MCF 10A (cell line): ENCODE data around the gene DRAM1. TPM values are rescaled to one million over a fixed set of nuclear protein-coding genes. Genes with fewer than 3 reads are reported as not detected.
"Not testable (repeated sequence)": the region's sequence is repeated elsewhere in the genome, so short reads cannot be mapped to it uniquely, and the experiment has no call there.

Source experiments
- BruUV-seq: library from RNA; stranded (reverse); fragments of 400-500 nt; replicated peaks from 2 replicates; lab custom pipeline; 2021; lab: Mats Ljungman, UMichigan
- CTCF ChIA-PET: fragments of 300-600 bp; sonication (Branson Sonifier 250); formaldehyde crosslinking; extraction: SDS; loops from one replicate; lab custom pipeline; 2021; ENCODE audit warnings: antibody characterized with exemption, inconsistent platforms; lab: Yijun Ruan, JAX
- POLR2A ChIA-PET: fragments of 300-600, 350-650 bp; sonication (Branson Sonifier 250); formaldehyde crosslinking; extraction: SDS; loops from one replicate; lab custom pipeline; 2020; ENCODE audit warnings: antibody characterized with exemption, inconsistent platforms; lab: Yijun Ruan, JAX
- DNase-seq: peaks from one replicate; pipeline ENCODE4 v3.0.0-alpha.2; 2018; ENCODE audit not compliant: unreplicated experiment
- H3K27ac Mint-ChIP-seq: one replicate; pipeline ENCODE4 v1.8.0; 2022; ENCODE audit warnings: mild to moderate bottlenecking, low read depth, mixed read lengths; ENCODE audit not compliant: unreplicated experiment
- H3K27me3 Mint-ChIP-seq: one replicate; pipeline ENCODE4 v1.8.0; 2022; ENCODE audit warnings: mixed read lengths; ENCODE audit not compliant: insufficient read depth, unreplicated experiment
- H3K36me3 Mint-ChIP-seq: one replicate; pipeline ENCODE4 v1.8.0; 2022; ENCODE audit warnings: mild to moderate bottlenecking, moderate library complexity, mixed read lengths; ENCODE audit not compliant: insufficient read depth, unreplicated experiment
- H3K4me1 Mint-ChIP-seq: one replicate; pipeline ENCODE4 v1.8.0; 2022; ENCODE audit warnings: mixed read lengths; ENCODE audit not compliant: insufficient read depth, unreplicated experiment
- H3K4me3 Mint-ChIP-seq: one replicate; pipeline ENCODE4 v1.8.0; 2022; ENCODE audit warnings: mild to moderate bottlenecking, moderate library complexity, mixed read lengths; ENCODE audit not compliant: unreplicated experiment
- H3K9me3 Mint-ChIP-seq: one replicate; pipeline ENCODE4 v1.8.0; 2022; ENCODE audit warnings: mixed read lengths; ENCODE audit not compliant: unreplicated experiment
- CTCF ChIP-seq: fragments of 200-600 bp; IDR thresholded peaks from one replicate; pipeline ENCODE4 v1.8.0; 2022; ENCODE audit warnings: antibody characterized with exemption, mild to moderate bottlenecking; ENCODE audit not compliant: unreplicated experiment
- intact Hi-C: fragments of 100-400 bp; cut with micrococcal nuclease; formaldehyde crosslinking; loops from 2 replicates; pipeline ENCODE4 v1.14.1; 2022
- total RNA-seq: library from RNA; stranded (reverse); gene quantifications from 2 replicates; pipeline ENCODE4 v1.2.3, GENCODE V29; 2022

DRAM1 gene
- total RNA-seq, 1 experiment from 2014 or later, result 8.7 TPM

DNA sequence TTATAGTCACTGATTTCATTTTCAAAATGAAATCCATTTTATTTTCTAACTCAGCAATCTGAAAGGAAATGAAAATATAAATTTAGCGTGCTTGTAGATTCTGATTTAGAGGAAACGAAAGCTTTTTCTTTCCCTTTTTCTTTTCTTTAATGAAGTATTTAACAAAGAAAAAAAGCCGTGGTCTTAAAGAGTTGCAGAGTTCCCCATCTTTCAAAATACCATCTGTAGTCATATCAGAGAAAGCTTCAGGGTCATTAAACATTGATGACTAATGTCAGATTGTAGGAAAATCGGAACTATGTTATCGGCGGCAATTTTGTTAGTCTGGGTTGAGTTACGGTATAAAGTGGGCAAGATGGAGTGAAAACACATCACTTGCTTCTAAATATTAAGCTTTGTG lies 32.3 kb downstream of the DRAM1 start:
- intact Hi-C loops, result no loop called here
- Mint-ChIP-seq H3K4me3 (no peak overlapping the region), H3K4me1 (no peaks in the 10 kb centered on the region), H3K27me3 (no peaks in the 10 kb centered on the region), H3K9me3 (no peaks in the 10 kb centered on the region), H3K36me3 (no peaks in the 10 kb centered on the region), H3K27ac (no peak overlapping the region)
- no TSS peak for BruUV-seq
- no peak for TF ChIP-seq CTCF
- POLR2A ChIA-PET, result interaction anchor here (0.7 to 1.1 kb wide), 2 partner anchors 17 to 152 kb away, joined by 3 to 4 read pairs; no protein-coding TSS in a partner anchor
- CTCF ChIA-PET, result no interaction called here
- no peak for DNase-seq

DNA sequence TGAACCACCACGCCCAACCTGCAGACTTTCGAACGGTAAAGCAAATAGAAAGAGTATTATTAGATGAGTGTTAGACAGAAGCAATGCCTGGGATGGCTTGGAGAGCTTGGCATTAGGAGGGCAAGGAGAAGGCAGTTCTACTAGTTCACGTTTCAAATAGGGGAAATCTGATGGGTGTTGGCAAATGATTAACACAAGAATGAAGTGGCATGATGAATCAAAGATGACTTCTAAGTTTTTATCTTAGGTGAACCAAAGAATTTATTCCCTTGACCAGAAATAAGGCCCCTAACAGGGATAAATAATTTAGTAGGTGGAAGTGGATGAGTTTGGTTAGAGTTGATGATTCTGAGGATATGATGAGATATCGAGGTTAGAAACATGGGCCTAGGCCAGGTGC lies 38.5 kb downstream of the DRAM1 start:
- H3K27me3 Mint-ChIP-seq, result no peaks in the 10 kb centered on the region
- no peaks in the 10 kb centered on the region for H3K36me3 Mint-ChIP-seq
- ChIA-PET CTCF (interaction anchor here (0.7 to 4.2 kb wide), 6 partner anchors 22 to 963 kb away, joined by 3 to 35 read pairs (median 4); no protein-coding TSS in a partner anchor), POLR2A (no interaction called here)
- BruUV-seq, result no TSS peak
- no peak overlapping the region for H3K4me3 Mint-ChIP-seq
- no peak for TF ChIP-seq CTCF
- no peak overlapping the region for H3K27ac Mint-ChIP-seq
- intact Hi-C loops, result loop anchor here (2.0 kb wide), 1 partner anchor 569 kb away; no protein-coding TSS in a partner anchor
- no peak for DNase-seq
- peaks cover 7% of the 10 kb centered on the region for H3K4me1 Mint-ChIP-seq
- H3K9me3 Mint-ChIP-seq, result no peaks in the 10 kb centered on the region

DNA sequence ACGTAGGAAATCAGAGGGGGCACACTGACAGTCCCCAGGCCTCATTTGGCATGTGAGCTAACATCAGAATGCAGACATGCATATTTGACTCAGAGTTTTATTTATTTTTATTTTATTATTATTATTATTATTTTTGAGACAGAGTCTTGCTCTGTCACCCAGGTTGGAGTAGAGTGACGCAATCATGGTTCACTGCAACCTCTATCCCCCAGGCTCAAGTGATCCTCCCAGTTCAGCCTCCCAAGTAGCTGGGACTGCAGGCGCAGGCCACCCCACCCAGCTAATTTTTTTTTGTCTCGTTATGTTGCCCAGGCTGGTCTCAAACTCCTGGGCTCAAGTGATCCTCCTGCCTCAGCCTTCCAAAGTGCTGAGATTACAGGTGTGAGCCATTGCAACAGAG lies 41.4 kb downstream of the DRAM1 start:
- H3K9me3 Mint-ChIP-seq, BruUV-seq, intact Hi-C loops, H3K27me3 Mint-ChIP-seq, DNase-seq, H3K27ac Mint-ChIP-seq, H3K36me3 Mint-ChIP-seq, H3K4me3 Mint-ChIP-seq: not testable (repeated sequence)
- peaks cover 17% of the 10 kb centered on the region for H3K4me1 Mint-ChIP-seq
- CTCF ChIA-PET, result interaction anchor here (0.5 to 4.2 kb wide), 21 partner anchors 10 to 849 kb away, joined by 3 to 35 read pairs (median 5); no protein-coding TSS in a partner anchor
- POLR2A ChIA-PET, result interaction anchor here (2.2 kb wide), 1 partner anchor 17 kb away, joined by 6 read pairs; no protein-coding TSS in a partner anchor

GRCh38 chr12:101919447-101919846 lies 42.1 kb downstream of the DRAM1 start:
- no TSS peak for BruUV-seq
- no peak overlapping the region for H3K4me3 Mint-ChIP-seq
- ChIA-PET POLR2A (interaction anchor here (2.2 kb wide), 1 partner anchor 16 kb away, joined by 6 read pairs; no protein-coding TSS in a partner anchor), CTCF (interaction anchor here (1.2 to 4.2 kb wide), 13 partner anchors 15 to 848 kb away, joined by 3 to 35 read pairs (median 7); no protein-coding TSS in a partner anchor)
- intact Hi-C loops, result no loop called here
- no peaks in the 10 kb centered on the region for H3K27me3 Mint-ChIP-seq
- peaks cover 17% of the 10 kb centered on the region for H3K4me1 Mint-ChIP-seq
- H3K36me3 Mint-ChIP-seq, result no peaks in the 10 kb centered on the region
- TF ChIP-seq CTCF, result no peak
- no peak for DNase-seq
- no peaks in the 10 kb centered on the region for H3K9me3 Mint-ChIP-seq
- H3K27ac Mint-ChIP-seq, result no peak overlapping the region
